ENCODE measurements around the gene AGAP3.

Gene AGAP3

DNA sequence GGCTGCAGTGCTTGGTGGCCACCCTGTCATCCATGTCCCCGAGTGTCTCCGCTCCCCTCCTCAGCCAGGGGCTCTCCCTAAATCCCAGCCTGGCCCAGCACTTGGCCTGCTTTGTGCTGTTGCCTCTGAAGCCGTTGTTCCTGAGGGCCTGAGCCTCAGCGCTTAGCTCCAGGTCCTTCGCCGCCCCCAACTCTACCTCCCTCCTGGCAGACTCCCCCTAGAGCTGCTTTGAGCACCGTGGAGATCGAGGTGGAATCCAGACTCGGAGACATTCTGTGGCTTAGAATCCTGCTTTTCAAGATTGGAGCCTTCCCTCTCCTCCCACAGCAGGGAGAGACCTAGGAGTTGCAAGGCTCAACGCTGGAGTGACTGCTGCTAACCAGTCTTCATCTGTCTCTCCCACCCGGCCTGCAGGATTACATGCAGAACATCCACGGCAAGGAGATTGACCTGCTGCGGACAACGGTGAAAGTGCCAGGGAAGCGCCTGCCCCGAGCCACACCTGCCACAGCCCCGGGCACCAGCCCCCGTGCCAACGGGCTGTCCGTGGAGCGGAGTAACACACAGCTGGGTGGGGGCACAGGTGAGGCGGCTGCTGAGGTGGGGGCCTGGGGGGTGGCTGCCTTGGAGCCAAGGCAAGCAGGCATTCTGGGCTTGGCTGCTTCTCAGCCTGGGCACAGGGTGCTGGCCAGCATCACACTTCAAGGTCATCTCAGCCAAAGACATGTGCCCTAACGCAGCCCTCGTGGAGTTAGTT, 47.9 kb downstream of the AGAP3 start:
- no peak overlapping the region for H3K4me3 ChIP-seq (ENCODE audit: low read depth in 1 of 2, low read length in 2 of 2)
- peaks cover 46% of the 10 kb centered on the region for H3K36me3 ChIP-seq (ENCODE audit: insufficient read depth, low read length)
- H3K4me1 ChIP-seq (ENCODE audit: insufficient read depth, low read length): no peaks in the 10 kb centered on the region

DNA sequence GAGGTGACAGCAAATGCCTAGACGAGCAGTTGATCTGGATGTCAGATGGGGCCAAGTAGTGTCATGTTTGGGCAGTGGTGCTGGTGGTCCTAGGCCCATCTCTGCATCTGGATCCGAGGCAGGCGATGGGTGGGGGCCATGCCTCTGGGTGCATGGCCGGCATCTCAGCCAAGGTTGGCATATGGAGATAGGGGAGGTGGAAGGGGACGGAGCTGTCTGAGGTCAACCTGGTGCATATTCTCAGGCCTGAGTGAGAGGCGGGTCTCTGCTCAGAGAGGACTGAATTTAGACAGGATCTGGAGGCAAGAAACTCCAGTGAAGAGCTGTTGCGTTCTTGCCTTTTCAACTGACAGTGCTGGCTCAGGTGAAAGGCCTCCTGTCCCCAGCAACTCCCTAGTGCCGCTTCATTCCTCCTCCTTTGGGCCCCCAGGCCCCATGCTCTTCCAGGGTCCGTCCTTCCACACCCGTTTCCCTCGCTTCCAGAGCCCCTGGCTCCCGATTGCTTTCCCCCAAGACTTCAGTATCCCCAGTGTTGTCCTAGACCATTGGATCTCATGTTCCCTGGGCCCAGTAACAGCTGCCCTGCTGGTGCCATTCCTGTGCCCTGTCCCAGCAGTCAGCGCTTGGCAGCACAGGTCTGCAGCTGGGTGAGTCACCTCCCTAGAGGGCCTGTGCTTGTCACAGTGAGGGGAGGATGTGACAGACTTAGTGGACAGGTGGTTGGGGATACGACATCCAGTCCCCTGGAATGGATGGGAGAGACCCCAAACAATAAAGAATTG, 48.7 kb downstream of the AGAP3 start:
- no peak for DNase-seq
- Histone ChIP-seq H3K27me3 (ENCODE audit: insufficient read depth, low read length, poor library complexity) (no peaks in the 10 kb centered on the region), H3K9me3 (ENCODE audit: insufficient read depth, low read length, severe bottlenecking) (no peaks in the 10 kb centered on the region), H3K79me2 (ENCODE audit: insufficient read depth, low read length) (no peaks in the 10 kb centered on the region), H4K20me1 (ENCODE audit: insufficient read depth, low read length) (no peaks in the 10 kb centered on the region; the same call in 1 of the 2 replicates), H3K4me2 (ENCODE audit: insufficient read depth, low read length) (no peak overlapping the region), H3K36me3 (ENCODE audit: insufficient read depth, low read length) (peaks cover 42% of the 10 kb centered on the region), H3K4me3 (ENCODE audit: low read depth in 1 of 2, low read length in 2 of 2) (no peak overlapping the region), H3K27ac (ENCODE audit: low read length) (no peak overlapping the region), H2AFZ (ENCODE audit: low read depth, low read length) (no peak overlapping the region), H3K4me1 (ENCODE audit: insufficient read depth, low read length) (no peaks in the 10 kb centered on the region), H3K9ac (ENCODE audit: low read depth, low read length) (no peak overlapping the region)
- TF ChIP-seq EZH2 (IDR thresholded peaks at IDR 0.05; ENCODE audit: borderline replicate concordance, low read depth, low read length, severe bottlenecking): no peak
- TF ChIP-seq, protein P1, sequence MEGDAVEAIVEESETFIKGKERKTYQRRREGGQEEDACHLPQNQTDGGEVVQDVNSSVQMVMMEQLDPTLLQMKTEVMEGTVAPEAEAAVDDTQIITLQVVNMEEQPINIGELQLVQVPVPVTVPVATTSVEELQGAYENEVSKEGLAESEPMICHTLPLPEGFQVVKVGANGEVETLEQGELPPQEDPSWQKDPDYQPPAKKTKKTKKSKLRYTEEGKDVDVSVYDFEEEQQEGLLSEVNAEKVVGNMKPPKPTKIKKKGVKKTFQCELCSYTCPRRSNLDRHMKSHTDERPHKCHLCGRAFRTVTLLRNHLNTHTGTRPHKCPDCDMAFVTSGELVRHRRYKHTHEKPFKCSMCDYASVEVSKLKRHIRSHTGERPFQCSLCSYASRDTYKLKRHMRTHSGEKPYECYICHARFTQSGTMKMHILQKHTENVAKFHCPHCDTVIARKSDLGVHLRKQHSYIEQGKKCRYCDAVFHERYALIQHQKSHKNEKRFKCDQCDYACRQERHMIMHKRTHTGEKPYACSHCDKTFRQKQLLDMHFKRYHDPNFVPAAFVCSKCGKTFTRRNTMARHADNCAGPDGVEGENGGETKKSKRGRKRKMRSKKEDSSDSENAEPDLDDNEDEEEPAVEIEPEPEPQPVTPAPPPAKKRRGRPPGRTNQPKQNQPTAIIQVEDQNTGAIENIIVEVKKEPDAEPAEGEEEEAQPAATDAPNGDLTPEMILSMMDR (IDR thresholded peaks at IDR 0.05; ENCODE audit: borderline replicate concordance, extremely low read depth, low read length, poor library complexity, severe bottlenecking): no peak
- ATAC-seq (ENCODE audit: insufficient read depth, low read depth): no peak

More for the DNA sequence above, 47.9 kb downstream of the AGAP3 start:
- no peak for DNase-seq
- Histone ChIP-seq H3K9ac (ENCODE audit: low read depth, low read length) (no peak overlapping the region), H3K4me2 (ENCODE audit: insufficient read depth, low read length) (no peak overlapping the region), H2AFZ (ENCODE audit: low read depth, low read length) (no peak overlapping the region), H3K79me2 (ENCODE audit: insufficient read depth, low read length) (no peaks in the 10 kb centered on the region), H3K9me3 (ENCODE audit: insufficient read depth, low read length, severe bottlenecking) (no peaks in the 10 kb centered on the region), H3K27me3 (ENCODE audit: insufficient read depth, low read length, poor library complexity) (no peaks in the 10 kb centered on the region), H4K20me1 (ENCODE audit: insufficient read depth, low read length) (no peaks in the 10 kb centered on the region; the same call in 1 of the 2 replicates), H3K27ac (ENCODE audit: low read length) (no peak overlapping the region)
- no peak for TF ChIP-seq EZH2 (IDR thresholded peaks at IDR 0.05; ENCODE audit: borderline replicate concordance, low read depth, low read length, severe bottlenecking)
- TF ChIP-seq, protein P1 (IDR thresholded peaks at IDR 0.05; ENCODE audit: borderline replicate concordance, extremely low read depth, low read length, poor library complexity, severe bottlenecking): no peak
- no peak for ATAC-seq (ENCODE audit: insufficient read depth, low read depth)

DNA sequence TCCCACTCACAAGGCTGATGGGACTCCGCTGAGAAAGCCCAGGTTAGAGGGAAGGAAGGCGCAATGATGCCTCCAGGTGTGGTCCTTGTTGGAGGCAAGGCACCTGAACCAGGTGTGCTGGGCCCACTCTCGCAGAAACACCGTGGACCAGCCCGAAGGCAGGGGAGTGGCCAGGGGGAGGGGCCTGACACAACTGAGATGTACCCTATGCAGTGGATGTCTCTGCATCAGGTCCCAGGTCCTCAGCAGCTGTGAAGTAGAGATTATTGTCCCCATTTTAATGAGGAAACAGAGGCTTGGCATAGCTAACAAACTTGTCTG, 49.2 kb downstream of the AGAP3 start:
- H3K27ac ChIP-seq (ENCODE audit: low read length): no peak overlapping the region
- H2AFZ ChIP-seq (ENCODE audit: low read depth, low read length): no peak overlapping the region
- no peaks in the 10 kb centered on the region for H3K27me3 ChIP-seq (ENCODE audit: insufficient read depth, low read length, poor library complexity)
- no peaks in the 10 kb centered on the region for H3K9me3 ChIP-seq (ENCODE audit: insufficient read depth, low read length, severe bottlenecking)
- ATAC-seq (ENCODE audit: insufficient read depth, low read depth): no peak
- no peak overlapping the region for H3K4me2 ChIP-seq (ENCODE audit: insufficient read depth, low read length)
- no peak overlapping the region for H3K4me3 ChIP-seq (ENCODE audit: low read depth in 1 of 2, low read length in 2 of 2)
- DNase-seq: no peak
- TF ChIP-seq EZH2 (IDR thresholded peaks at IDR 0.05; ENCODE audit: borderline replicate concordance, low read depth, low read length, severe bottlenecking): no peak
- TF ChIP-seq, protein P1 (IDR thresholded peaks at IDR 0.05; ENCODE audit: borderline replicate concordance, extremely low read depth, low read length, poor library complexity, severe bottlenecking): no peak
- no peaks in the 10 kb centered on the region for H3K4me1 ChIP-seq (ENCODE audit: insufficient read depth, low read length)
- H3K36me3 ChIP-seq (ENCODE audit: insufficient read depth, low read length): peaks cover 41% of the 10 kb centered on the region
- H4K20me1 ChIP-seq (ENCODE audit: insufficient read depth, low read length): no peaks in the 10 kb centered on the region; the same call in 1 of the 2 replicates
- no peaks in the 10 kb centered on the region for H3K79me2 ChIP-seq (ENCODE audit: insufficient read depth, low read length)
- no peak overlapping the region for H3K9ac ChIP-seq (ENCODE audit: low read depth, low read length)

Measured in DND-41 (cell line).